Measurements from ENCODE around the gene CD80.
A peak's percentile ranks its signal among the peaks of the same experiment; 100 is the strongest.
"Not testable (repeated sequence)": the region's sequence is repeated elsewhere in the genome, so short reads cannot be mapped to it uniquely, and the experiment has no call there.

Gene CD80

DNA sequence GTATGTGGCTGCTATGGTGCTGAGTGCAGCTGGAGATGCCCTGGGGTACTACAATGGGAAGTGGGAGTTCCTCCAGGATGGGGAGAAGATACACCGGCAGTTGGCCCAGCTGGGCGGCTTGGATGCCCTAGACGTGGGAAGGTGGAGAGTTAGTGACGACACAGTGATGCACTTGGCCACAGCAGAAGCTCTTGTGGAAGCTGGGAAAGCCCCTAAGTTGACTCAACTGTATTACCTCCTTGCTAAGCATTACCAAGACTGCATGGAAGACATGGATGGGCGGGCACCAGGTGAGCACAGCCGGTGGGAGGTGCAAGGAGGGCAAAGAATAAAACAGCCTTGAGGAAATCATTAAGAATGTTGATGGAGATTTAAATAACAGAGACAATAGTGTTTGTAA is 22.8 kb upstream of the CD80 start:
- DNase-seq (ENCODE audit: low read depth) = no peak

DNA sequence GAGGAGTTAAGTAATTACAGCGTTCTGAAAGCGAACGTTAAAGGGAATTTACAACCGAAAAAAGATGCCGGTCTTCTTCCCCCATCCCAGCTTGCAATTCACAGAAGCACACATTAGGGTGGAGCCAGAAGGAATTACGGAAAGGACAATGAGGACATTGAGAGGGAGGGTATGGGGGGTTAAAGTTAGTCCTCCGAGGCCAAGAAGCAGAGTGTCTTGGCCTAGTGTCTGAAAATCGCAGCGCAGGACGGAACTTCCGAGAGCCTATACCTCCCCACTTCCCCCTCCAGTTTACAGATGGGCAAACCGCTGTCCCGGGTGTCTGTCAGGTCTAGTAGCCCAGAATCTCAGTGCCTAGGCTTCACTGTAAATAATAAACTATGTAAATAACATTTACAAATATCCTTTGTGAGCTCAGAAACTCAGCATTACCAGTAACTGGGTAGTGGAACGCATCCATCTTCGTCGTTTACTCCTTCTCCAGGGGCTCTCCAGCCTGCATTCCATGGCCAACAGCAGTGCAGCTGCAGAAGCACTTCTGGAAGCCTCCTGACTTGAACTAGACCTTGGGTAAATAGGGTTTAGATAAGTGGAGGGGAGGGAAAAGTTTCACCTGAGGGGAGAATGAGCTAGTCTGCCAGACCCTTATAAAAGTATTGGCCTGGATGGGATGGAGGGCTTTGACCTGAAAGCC is 20.8 kb upstream of the CD80 start:
- peak; percentile 13 for DNase-seq (ENCODE audit: low read depth)

DNA sequence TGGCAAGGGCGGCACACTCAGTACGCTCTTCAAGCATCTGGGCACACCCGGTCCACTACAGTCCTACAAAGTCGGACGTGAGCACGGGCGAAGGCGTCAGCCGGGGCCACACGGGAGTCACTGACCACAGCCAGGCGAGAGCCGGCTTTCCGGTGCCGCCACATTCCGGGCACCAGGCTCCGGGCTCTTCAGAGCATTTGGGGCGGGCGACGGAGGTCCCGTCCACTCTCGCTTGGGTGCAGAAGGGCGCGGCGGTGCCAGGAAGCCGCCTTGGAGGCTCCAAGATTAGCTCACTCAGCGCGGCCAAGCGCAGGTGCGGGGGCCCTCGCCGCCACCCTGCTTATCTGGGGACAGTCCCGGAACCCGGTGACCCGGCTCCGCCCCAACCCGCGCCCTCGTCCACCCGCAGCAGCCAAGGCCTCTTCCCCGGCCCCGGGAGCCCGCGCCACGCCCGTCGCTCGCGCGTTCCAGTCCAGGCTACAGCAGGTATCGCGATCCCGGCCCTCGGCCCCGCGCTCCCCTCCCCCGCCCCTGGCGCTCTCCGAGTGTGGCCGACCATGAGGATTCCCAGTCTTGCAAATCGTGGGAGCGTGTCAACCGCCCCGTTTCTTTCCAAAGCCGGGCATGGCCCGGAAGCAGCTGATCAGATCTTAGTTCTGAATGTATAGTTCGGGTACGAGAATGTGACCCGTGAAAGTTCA is 20.1 kb upstream of the CD80 start, which contains the start of gene ADPRH:
TSS of gene ADPRH (plus strand) at position 127 of the 701 bp plus-strand sequence. CDS start 2,678 bp downstream, outside the sequence.
- peak; percentile 79 for DNase-seq (ENCODE audit: low read depth)

DNA sequence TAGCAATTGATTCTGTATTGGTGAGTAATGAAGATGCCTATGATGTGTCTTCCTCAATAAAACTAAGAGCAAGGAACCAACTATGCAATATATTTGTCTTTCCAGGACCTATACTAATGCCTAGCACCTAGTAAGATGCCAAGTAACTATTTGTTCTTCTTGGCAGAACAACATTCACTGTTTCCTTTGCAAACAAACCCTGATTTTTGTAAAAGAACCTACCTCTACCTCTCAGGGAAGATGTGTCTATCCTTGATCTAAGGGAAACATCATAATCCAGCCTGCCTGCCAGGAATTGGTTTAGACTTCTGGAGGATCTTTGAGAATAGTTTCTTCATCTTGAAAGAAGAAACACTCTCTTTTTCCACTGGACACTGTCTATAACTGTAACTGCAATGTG is 16.1 kb upstream of the CD80 start:
- no peak for DNase-seq (ENCODE audit: low read depth)

DNA sequence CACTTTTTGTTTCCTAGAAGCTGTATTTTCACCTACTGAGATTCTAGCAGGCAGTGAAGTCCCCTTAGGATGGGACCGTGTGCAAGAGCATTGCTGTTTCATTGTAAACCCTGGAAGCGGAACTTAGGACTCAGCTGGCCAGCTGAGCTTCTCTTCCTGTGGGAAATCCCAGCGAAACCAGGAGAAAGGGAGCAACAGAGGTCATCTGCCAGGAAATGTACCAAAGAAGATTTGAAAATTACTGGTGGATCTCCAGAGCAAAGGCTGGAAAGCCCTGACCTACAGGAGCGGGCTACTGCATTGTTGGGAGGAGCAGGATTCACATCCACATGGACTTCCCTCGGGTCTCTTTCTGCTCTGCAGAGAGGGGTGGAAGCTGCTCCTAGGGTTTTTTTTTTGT is 12.3 kb upstream of the CD80 start:
- DNase-seq (ENCODE audit: low read depth) = no peak

DNA sequence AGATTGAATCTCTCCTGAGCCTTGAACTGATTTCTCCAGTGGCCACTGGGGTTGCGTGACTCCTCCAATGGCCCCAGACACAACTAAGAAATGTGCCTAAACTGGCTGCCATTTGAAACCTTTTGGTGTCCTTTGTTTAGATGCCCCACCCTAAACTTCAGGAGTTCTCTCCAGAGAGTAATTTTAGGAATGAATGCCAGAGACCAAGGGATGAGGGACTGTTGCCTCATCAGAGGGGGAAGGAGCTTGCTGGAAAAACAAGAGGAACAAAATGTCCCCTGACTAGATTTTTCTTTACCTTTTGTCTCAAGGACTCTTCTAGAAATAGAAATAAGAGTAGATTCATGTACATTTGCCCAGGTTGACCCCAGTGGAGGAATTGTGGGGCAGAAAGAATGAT is 11.8 kb upstream of the CD80 start:
- no peak for DNase-seq (ENCODE audit: low read depth)

DNA sequence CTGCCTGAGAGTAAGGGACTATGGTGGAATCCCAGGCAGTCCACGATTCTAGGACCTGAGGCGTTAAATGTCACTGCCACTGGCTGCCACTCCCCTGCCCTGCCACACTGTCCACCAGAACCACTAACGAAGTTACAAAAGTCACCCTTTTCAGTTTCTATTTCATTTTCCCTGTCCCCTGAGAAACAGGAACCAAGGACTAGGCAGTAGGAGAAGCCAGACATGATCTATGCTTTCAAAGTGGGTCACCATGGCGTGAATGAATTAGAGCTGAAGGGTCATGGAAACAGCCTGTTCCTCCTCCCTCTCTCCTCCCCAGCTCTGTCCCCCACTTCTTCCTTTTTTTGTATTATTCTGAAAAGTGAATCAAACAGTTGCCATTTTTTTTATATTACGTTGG is 10.8 kb upstream of the CD80 start:
- DNase-seq (ENCODE audit: low read depth) = no peak

DNA sequence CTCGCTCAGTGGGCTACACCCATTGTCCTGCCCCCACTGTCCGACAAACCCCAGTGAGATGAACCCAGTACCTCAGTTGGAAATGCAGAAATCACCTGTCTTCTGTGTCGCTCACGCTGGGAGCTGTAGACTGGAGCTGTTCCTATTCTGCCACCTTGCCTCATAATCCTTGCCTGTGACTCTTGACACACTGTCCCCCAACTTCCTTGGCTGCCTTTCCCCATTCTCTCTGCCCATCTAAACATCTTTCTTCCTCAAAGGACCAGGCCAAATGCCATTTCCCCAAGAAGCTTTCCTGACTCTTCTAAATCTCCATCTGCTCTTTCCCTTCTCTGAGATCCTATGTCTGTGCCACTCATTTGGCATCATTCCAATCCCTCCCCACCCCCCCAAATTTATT is 9.7 kb upstream of the CD80 start:
- no peak for DNase-seq (ENCODE audit: low read depth)

DNA sequence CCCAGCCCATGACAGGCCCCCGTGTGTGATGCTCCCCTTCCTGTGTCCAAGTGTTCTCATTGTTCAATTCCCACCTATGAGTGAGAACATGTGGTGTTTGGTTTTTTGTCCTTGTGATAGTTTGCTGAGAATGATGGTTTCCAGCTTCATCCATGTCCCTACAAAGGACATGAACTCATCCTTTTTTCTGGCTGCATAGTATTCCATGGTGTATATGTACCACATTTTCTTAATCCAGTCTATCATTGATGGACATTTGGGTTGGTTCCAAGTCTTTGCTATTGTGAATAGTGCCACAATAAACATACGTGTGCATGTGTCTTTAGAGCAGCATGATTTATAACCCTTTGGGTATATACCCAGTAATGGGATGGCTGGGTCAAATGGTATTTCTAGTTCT is 3.9 kb upstream of the CD80 start:
- DNase-seq (ENCODE audit: low read depth) = not testable (repeated sequence)

DNA sequence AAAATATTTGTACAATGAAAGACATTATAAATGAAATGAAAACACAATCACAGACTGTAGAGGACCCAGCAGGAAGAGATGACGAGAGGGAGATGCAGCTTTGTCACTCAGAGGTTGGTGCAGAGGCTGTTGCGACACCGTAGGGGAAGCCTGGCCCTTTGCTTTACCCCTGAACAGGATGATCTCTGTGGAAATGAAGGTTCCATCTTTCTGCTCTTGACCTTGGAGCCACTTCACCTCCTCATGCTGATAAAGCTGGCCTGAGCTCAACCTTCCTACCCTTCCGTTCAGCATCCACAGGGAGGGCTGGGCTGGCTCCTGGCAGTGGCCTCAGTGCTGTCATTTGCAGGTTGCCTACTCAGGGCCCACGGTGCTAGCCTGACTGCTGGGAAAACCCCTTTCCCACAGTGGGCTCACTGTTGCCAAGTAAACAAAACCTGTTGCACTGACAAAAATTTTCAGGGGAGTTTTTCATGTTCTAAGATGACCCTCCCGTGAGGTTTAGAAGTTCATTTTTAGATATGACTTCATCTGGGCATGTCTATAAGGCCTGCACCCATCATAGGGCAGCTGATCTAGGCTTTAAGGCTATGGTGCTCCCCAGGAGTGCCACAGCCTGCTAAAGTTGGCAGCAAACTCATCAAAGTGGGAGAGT is 3.0 kb upstream of the CD80 start:
- DNase-seq (ENCODE audit: low read depth) = peak; percentile 5

DNA sequence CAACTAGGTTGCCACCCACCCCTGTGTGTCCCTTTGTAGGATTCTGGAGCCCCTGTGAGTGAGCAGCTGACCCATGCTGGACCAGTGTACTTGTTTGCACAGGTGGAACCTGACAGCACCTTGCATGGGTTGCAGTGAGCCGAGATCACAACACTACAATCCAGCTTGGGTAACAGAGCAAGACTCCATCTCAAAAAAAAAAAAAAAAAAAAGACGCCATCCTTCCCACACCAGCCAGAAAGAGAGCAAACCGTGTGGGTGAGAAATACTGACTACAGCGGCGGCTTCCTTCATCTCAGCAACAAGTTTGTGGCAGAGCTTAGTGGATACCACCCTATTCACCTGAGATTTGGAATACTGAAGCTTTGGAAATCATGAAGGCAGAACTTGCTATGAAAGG is 746 bp upstream of the CD80 start:
- DNase-seq (ENCODE audit: low read depth) = no peak

DNA sequence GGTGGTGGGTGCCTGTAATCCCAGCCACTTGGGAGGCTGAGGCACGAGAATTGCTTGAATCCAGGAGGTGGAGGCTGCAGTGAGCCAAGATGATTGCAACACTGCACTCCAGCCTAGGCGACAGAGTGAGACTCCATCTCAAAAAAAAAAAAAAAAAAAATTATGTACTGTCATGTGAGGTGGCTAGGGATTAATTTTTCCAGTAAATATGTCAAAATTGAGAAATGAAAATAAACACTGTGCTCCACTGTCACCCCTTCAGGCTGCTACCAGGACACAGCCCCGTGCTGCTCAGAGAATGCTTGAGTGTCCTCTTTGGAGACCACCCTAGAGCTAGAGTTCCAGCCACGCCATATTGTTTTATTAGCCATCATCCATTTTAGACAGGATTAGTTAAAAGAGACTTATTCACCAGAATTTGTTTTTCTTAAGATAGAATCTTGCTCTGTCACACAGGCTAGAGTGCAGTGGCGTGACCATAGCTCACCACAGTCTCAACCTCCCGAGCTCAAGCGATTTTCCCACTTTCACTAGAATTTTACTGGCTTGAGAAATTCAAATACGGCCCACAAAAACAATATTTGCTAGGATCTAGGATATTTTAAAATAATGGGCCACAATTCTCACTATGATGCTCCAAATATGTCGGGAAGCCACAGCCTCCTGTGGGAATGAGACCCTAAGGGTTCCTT is 642 bp downstream of the CD80 start:
- no peak for DNase-seq (ENCODE audit: low read depth)

DNA sequence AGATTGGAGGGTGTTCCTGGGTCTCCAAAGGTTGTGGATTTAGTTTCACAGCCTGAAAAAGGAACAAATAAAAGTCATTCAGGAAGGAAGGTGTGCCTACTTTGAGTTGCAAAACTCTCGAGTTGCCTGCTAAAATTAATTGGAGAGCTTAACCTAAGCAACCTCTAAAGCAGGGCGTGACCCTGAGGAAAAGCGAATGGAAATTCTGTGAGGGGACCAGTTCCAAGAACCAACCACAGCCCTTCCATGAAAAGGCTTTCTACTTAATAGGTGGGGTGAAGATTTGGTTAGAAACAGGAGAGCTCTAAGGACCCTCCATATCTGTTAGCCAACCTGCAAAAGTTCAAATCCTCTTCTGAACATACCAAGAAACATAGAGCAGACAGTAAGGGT is 1.5 kb downstream of the CD80 start:
- no peak for DNase-seq (ENCODE audit: low read depth)

DNA sequence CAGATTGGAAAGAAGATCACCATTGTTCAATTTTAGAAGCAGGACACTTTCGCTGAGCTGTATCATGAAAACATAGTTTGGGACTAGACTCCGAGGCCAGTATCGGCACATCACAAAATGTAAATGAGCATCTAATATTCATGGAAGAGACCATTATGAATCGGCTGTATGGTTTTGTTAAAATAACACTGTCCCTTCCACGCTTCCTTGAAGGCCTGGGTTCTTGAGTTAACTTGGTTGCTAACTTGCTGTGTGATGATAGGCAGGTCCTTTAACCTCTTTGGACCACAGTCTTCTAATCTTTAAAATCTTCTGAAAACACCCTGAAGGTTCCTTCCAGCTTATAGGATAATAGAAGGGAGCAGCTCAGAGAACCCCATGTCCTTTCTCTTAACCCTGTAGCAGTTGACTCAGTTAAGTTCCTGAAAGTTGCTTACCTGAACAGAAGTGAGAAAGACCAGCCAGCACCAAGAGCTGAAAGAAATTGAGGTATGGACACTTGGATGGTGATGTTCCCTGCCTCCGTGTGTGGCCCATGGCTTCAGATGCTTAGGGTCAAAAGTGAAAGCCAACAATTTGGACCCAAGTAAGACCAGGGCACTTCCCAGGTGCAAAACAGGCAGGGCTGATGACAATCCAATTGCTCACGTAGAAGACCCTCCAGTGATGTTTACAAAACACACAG is 2.1 kb downstream of the CD80 start:
- no peak for DNase-seq (ENCODE audit: low read depth)

DNA sequence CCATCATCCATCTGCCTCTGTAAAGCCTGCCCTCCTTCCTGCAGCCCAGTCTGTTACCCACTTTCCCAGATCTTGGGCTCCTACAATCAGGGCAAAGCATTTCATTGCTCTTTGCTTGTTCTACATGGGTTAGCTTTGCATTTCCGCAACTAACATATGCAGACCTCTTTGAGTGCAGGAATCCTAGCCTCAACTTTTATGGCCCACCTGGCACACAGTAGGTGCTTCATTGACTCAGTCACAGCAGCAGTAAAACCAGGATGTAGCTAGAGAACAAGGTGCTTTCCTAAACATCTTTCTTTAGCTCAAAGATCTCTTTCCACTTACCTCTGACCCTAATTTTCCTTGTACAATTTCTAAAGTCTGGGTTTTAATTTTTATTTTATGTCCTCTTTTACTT is 3.5 kb downstream of the CD80 start:
- DNase-seq (ENCODE audit: low read depth) = no peak

DNA sequence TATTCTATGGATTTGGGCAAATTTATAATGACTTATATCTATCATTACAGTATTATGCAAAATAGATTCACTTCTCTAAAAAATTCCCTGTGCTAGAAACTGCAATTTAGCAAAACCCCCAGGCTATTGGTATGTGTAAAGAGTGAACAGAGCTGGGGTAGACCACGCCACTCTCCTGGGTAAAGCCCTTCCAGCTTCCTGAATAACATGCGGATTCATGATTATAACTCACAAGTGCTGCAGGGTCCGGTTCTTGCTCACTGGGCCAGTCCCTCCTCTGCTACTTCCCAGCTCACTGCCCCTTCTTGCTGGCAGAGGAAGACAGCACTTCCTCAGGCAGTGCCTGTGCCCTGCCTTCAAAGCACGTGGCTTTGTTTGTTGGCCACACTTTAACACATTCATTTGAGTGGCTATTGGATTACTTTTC is 4.1 kb downstream of the CD80 start:
- no peak for DNase-seq (ENCODE audit: low read depth)

DNA sequence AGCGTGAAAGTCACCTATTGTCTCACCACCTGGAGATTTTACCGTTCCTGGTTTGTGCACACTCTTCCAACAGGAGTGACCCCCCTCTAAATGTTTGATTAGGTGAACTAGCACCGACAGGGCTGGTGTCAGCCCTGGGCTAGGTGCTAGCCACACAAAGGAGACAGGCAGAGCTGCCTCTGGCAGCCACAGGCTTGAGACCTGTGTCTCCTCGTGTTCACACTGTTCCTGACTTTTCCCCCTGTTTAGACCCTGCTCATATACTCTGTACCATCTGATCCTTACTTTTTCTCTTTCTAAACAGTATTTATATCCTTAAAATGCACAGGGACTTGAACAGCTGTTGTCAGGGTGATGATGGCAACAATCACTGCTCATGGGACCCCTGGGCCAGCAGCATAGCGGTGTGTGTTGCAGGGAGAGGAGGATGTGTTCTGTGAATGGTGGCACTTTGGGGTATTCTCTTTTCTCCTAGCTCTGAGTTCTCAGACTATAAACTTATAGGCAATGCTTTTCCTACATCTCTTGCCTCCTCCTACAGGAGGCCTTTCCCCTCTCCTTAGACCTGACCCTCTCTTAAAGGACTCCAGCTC is 5.5 kb downstream of the CD80 start:
- DNase-seq (ENCODE audit: low read depth) = no peak

DNA sequence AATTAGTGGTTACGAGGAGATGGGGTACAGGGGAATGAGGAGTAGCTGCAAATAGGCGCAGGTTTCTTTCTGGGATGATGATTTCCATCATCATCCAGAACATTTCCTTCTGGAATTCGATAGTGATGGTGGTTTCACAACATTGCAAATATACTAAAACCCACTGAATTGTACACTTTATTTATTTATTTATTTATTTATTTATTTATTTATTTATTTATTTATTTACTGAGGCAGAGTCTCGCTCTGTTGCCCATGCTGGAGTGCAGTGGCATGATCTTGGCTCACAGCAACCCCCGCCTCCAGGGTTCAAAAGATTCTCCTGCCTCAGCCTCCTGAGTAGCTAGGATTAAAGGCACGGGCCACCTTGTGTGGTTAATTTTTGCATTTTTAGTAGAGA is 6.5 kb downstream of the CD80 start:
- not testable (repeated sequence) for DNase-seq (ENCODE audit: low read depth)

DNA sequence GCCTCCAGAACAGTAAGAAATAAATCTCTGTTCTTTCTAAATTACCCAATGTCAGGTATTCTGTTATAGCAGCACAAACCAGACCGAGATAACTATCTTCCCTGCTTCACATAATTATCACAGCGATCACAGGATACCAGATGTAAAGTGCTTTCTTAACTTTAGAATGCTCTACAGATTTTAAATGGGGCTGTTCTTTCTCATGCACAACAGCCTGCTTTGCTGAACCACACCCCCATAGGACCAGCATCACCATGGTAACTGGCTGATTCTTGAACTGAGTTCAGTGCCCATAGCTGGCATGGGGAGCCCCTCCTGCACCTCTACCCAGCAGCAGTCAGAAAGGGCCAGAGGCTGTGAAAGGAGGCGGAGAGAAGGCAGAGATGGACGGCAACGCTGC is 7.8 kb downstream of the CD80 start:
- no peak for DNase-seq (ENCODE audit: low read depth)

DNA sequence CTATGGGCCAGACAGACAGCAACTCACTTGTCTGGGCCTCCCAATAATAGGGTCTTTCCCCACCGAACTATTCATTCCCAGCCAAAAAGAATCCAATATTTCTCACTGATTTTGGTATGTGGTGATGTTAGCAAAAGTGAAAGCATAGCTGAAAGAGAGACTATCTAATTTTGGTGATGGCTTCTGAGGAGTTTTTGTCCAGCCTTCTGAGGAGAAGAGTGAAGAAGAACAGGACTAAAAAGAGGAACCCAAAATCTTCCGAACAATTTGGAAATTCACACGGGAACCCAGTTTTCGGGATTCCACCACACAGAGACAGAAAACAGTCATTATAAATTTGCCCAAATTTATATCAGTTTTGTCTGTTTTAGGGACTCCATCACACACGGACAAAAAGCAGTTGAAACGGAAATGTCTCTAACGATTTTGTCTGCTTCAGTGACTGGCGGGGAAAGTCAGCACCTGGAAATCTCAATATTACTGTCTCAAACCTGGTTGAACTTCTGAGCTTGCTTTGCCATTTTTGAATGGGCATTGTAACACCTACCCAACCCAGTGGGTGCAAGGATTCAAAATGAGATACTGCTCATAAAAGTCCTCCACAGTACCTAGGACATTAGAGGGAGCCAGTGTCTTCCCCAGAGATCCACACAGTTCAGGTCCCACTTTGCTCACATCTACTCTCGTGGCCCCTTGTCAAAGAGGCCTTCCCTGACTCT is 9.1 kb downstream of the CD80 start:
- no peak for DNase-seq (ENCODE audit: low read depth)

DNA sequence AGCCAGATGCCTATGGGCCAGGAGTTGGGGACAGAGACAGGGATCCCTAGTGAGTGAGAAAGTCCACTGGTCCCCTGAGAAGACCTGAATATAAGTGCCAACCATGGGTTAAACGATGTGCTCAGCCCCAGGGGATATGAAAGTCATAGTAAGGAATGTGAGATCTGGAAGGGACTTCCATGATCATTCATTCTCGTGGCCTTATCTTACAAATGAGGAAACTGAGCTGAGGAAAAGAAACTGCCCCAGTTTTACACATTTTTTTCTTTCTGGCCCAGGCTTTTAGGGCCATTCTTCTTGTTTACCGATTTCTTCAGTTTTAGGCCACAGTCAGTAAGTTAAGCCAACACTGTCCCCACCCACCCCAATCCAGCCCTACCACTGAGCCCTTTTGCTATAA is 11.1 kb downstream of the CD80 start:
- DNase-seq (ENCODE audit: low read depth) = no peak
